ENCODE results near the gene PALM. TPM values are rescaled to one million over a fixed set of nuclear protein-coding genes. Genes with fewer than 3 reads are reported as not detected.

Gene PALM
- total RNA-seq, 4 donors from 2014 or later, result 12.6 to 91.0 (median 42.2) TPM

DNA sequence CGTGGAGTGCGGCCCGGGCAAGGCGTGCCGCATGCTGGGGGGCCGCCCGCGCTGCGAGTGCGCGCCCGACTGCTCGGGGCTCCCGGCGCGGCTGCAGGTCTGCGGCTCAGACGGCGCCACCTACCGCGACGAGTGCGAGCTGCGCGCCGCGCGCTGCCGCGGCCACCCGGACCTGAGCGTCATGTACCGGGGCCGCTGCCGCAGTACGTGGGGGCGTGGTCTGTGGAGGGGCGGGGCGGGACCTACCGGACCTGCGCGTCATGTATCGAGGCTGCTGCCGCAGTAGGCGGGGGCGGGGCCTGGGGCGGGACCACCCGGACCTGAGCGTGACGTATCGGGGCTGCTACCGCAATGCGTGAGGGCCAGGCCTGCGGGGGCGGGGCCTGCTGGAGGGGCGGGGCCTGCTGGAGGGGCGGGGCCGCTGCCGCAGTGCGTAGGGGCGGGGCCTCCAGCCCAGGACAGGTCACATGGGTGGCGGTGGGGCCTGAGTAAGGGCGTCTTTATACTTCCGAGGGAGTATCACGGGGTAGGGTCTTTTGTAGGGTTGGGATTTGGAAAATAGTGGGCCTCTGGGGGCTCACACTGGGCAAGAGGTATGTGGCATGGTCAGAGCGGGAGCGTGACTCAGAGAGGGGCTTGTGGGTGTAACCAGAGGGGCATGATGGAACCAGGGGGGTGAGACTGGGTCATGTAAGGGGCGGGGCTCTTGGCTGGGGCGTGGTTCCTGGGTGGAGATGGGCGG is 28.3 kb upstream of the PALM start:
- Histone ChIP-seq H3K9me3 (no peaks in the 10 kb centered on the region), H3K27me3 (no peaks in the 10 kb centered on the region), H3K4me3 (peak overlapping the region; percentile 30 to 68), H3K36me3 (no peaks in the 10 kb centered on the region), H3K27ac (peak overlapping the region; percentile 90 to 92), H3K4me1 (peaks cover 0 to 14% of the 10 kb centered on the region in 2 donors)
- peak; percentile 99 to 100 for DNase-seq
- TF ChIP-seq POLR2A (IDR thresholded peaks at IDR 0.05), result peak; percentile 86 to 95
- TF ChIP-seq, protein P1, sequence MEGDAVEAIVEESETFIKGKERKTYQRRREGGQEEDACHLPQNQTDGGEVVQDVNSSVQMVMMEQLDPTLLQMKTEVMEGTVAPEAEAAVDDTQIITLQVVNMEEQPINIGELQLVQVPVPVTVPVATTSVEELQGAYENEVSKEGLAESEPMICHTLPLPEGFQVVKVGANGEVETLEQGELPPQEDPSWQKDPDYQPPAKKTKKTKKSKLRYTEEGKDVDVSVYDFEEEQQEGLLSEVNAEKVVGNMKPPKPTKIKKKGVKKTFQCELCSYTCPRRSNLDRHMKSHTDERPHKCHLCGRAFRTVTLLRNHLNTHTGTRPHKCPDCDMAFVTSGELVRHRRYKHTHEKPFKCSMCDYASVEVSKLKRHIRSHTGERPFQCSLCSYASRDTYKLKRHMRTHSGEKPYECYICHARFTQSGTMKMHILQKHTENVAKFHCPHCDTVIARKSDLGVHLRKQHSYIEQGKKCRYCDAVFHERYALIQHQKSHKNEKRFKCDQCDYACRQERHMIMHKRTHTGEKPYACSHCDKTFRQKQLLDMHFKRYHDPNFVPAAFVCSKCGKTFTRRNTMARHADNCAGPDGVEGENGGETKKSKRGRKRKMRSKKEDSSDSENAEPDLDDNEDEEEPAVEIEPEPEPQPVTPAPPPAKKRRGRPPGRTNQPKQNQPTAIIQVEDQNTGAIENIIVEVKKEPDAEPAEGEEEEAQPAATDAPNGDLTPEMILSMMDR (IDR thresholded peaks at IDR 0.05), result peak in 3 of 4 experiments; percentile 65 to 77 (median 65)
- intact Hi-C loops (cut with DNase I; ENCODE audit: low total_unique reads), result no loop called here

DNA sequence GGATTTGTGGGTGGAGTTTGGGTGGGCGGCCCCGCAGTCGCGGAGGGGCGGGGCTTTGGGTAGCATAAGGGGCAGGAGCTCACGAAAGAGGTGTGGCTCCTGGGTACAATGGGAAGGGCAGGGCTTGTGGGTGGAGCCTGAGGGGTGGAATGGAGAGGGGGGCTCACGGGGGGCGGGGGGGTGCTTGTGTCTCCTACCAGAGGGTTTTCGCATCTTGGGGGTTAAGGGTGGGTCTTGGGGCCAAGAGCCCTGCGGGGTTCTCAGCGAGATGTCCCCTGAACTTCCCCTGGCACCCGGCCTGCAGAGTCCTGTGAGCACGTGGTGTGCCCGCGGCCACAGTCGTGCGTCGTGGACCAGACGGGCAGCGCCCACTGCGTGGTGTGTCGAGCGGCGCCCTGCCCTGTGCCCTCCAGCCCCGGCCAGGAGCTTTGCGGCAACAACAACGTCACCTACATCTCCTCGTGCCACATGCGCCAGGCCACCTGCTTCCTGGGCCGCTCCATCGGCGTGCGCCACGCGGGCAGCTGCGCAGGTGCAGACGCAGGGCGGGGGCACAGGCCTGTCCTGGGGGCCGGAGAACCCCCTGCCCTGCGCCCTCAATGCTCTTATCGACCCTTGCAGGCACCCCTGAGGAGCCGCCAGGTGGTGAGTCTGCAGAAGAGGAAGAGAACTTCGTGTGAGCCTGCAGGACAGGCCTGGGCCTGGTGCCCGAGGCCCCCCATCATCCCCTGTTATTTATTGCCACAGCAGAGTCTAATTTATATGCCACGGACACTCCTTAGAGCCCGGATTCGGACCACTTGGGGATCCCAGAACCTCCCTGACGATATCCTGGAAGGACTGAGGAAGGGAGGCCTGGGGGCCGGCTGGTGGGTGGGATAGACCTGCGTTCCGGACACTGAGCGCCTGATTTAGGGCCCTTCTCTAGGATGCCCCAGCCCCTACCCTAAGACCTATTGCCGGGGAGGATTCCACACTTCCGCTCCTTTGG is 27.4 kb upstream of the PALM start:
- peak in 1 of 2 donors; percentile 45 for DNase-seq
- H3K27ac ChIP-seq, result peak overlapping the region; percentile 90 to 92
- no peaks in the 10 kb centered on the region for H3K9me3 ChIP-seq
- H3K36me3 ChIP-seq, result no peaks in the 10 kb centered on the region
- intact Hi-C loops (cut with DNase I; ENCODE audit: low total_unique reads), result no loop called here
- peaks cover 0 to 10% of the 10 kb centered on the region in 2 donors for H3K4me1 ChIP-seq
- peak overlapping the region; percentile 20 to 68 for H3K4me3 ChIP-seq
- H3K27me3 ChIP-seq, result no peaks in the 10 kb centered on the region
- TF ChIP-seq, protein P1 (IDR thresholded peaks at IDR 0.05), result no peak
- no peak for TF ChIP-seq POLR2A (IDR thresholded peaks at IDR 0.05)

- DNase-seq, result no peak
- TF ChIP-seq POLR2A (IDR thresholded peaks at IDR 0.05), result no peak
- TF ChIP-seq, protein P1 (IDR thresholded peaks at IDR 0.05), result no peak
- no peaks in the 10 kb centered on the region for H3K4me1 ChIP-seq
- H3K4me3 ChIP-seq, result no peak overlapping the region
- no peak overlapping the region for H3K27ac ChIP-seq
- intact Hi-C loops (cut with DNase I; ENCODE audit: low total_unique reads), result no loop called here
- H3K36me3 ChIP-seq, result no peaks in the 10 kb centered on the region
- H3K27me3 ChIP-seq, result no peaks in the 10 kb centered on the region
- H3K9me3 ChIP-seq, result no peaks in the 10 kb centered on the region
Observed at GRCh38 chr19:682678-683320, 25.9 kb upstream of the PALM start.

GRCh38 chr19:685454-685931 is 23.2 kb upstream of the PALM start:
- Histone ChIP-seq H3K36me3 (no peaks in the 10 kb centered on the region), H3K27ac (no peak overlapping the region), H3K4me3 (no peak overlapping the region), H3K4me1 (no peaks in the 10 kb centered on the region), H3K27me3 (no peaks in the 10 kb centered on the region), H3K9me3 (no peaks in the 10 kb centered on the region)
- intact Hi-C loops (cut with DNase I; ENCODE audit: low total_unique reads), result no loop called here
- TF ChIP-seq, protein P1 (IDR thresholded peaks at IDR 0.05), result no peak
- TF ChIP-seq POLR2A (IDR thresholded peaks at IDR 0.05), result no peak
- DNase-seq, result no peak
